MM.1S (cell line): ENCODE data around the gene SGMS1.

Source experiments
- DNase-seq: peaks from one replicate; pipeline ENCODE4 v3.0.0-alpha.2; 2015
- H2AFZ ChIP-seq: fragments of 300-600 bp; sonication (generic); 2 replicates; pipeline ENCODE4 v1.6.0; 2016; ENCODE audit warnings: antibody characterized with exemption, low read length
- H3F3A ChIP-seq: fragments of 300-600 bp; sonication (generic); 2 replicates; pipeline ENCODE4 v1.6.1; 2016; ENCODE audit warnings: mild to moderate bottlenecking, antibody characterized with exemption, low read length, moderate library complexity, mixed read lengths; ENCODE audit not compliant: insufficient read depth
- H3K27ac ChIP-seq: fragments of 300-600 bp; sonication (generic); 2 replicates; pipeline ENCODE4 v1.5.1; 2016; ENCODE audit warnings: mild to moderate bottlenecking, low read length
- H3K27me3 ChIP-seq: fragments of 300-600 bp; sonication (generic); replicated peaks from 2 replicates; pipeline ENCODE4 v1.6.0; 2016; ENCODE audit warnings: low read length; ENCODE audit not compliant: insufficient read depth
- H3K36me3 ChIP-seq: fragments of 300-600 bp; sonication (generic); replicated peaks from 2 replicates; pipeline ENCODE4 v1.6.1; 2016; ENCODE audit warnings: mild to moderate bottlenecking, low read length, mixed read lengths; ENCODE audit not compliant: insufficient read depth
- H3K4me1 ChIP-seq: fragments of 300-600 bp; sonication (generic); 2 replicates; pipeline ENCODE4 v1.6.1; 2016; ENCODE audit warnings: low read length, mixed read lengths
- H3K4me2 ChIP-seq: fragments of 300-600 bp; sonication (generic); 2 replicates; pipeline ENCODE4 v1.6.0; 2016; ENCODE audit warnings: low read depth, low read length
- H3K4me3 ChIP-seq: fragments of 300-600 bp; sonication (generic); 2 replicates; pipeline ENCODE4 v1.5.1; 2016; ENCODE audit warnings: low read length, mixed read lengths
- H3K79me2 ChIP-seq: fragments of 300-600 bp; sonication (generic); 2 replicates; pipeline ENCODE4 v1.6.1; 2016; ENCODE audit warnings: mixed run types, low read length, mixed read lengths
- H3K9ac ChIP-seq: fragments of 300-600 bp; sonication (generic); 2 replicates; pipeline ENCODE4 v1.6.1; 2016; ENCODE audit warnings: low read length, mixed read lengths
- H3K9me2 ChIP-seq: fragments of 300-600 bp; sonication (generic); replicated peaks from 2 replicates; pipeline ENCODE4 v1.6.1; 2016; ENCODE audit warnings: mild to moderate bottlenecking, low read length, mixed read lengths; ENCODE audit not compliant: insufficient read depth
- H3K9me3 ChIP-seq: fragments of 300-600 bp; sonication (generic); replicated peaks from 2 replicates; pipeline ENCODE4 v1.6.1; 2016; ENCODE audit warnings: mild to moderate bottlenecking, low read length, mixed read lengths; ENCODE audit not compliant: insufficient read depth
- H4K20me1 ChIP-seq: fragments of 300-600 bp; sonication (generic); 2 replicates; pipeline ENCODE4 v1.6.1; 2016; ENCODE audit warnings: mild to moderate bottlenecking, low read length, moderate library complexity, mixed read lengths; ENCODE audit not compliant: insufficient read depth
- EZH2 ChIP-seq: fragments of 300-600 bp; sonication (generic); optimal IDR thresholded peaks from 2 replicates; pipeline ENCODE3; 2017; ENCODE audit warnings: low read depth, mild to moderate bottlenecking, antibody characterized with exemption, low read length, mixed read lengths
- EZH2phosphoT487 ChIP-seq: fragments of 300-600 bp; sonication (generic); IDR thresholded peaks from 2 replicates; pipeline ENCODE4 v1.6.1; 2018; ENCODE audit warnings: antibody characterized with exemption, low read length
- TF ChIP-seq, protein P1 (sequence below): fragments of 300-600 bp; sonication (generic); IDR thresholded peaks from 2 replicates; pipeline ENCODE4 v1.5.1; 2016; ENCODE audit warnings: antibody characterized with exemption, low read length, mixed read lengths

SGMS1 gene

DNA sequence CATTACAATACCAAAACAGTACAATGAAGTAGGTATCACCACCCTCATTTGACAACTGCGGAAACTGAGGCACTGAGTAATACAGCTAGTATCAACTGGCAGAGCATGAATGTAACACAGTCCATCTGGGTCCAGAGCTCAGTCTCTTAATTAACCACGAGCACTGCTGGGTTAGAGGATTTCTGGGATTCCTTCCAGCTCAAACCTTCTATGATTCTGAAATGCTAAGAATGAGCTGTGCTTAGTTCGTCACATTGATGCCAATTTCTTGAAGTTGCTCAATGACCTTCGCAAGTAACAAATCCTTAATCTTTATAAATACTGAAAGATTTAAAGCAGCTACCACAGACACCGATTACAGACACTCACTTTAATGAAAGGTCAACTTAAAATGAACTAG, 62.5 kb downstream of the SGMS1 start:
- no peak overlapping the region for H3K27ac ChIP-seq

DNA sequence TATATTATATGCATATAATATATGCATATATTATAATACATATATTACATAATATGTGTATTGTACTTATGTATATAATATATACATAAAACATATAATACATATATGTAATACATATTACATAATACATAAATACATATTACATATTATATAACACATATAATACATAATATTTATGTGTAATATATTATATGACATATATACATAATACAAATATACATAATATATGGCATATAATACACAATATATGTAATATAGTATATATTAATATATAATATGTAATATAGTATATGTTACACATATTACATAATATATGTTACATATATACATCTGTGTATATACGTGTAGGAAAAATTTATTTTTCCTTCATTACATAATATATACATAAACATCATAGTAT, 63.4 kb downstream of the SGMS1 start:
- no peak overlapping the region for H3K4me3 ChIP-seq
- H3K27me3 ChIP-seq, result no peaks in the 10 kb centered on the region
- TF ChIP-seq EZH2 (no peak), EZH2phosphoT487 (no peak)
- TF ChIP-seq, protein P1, sequence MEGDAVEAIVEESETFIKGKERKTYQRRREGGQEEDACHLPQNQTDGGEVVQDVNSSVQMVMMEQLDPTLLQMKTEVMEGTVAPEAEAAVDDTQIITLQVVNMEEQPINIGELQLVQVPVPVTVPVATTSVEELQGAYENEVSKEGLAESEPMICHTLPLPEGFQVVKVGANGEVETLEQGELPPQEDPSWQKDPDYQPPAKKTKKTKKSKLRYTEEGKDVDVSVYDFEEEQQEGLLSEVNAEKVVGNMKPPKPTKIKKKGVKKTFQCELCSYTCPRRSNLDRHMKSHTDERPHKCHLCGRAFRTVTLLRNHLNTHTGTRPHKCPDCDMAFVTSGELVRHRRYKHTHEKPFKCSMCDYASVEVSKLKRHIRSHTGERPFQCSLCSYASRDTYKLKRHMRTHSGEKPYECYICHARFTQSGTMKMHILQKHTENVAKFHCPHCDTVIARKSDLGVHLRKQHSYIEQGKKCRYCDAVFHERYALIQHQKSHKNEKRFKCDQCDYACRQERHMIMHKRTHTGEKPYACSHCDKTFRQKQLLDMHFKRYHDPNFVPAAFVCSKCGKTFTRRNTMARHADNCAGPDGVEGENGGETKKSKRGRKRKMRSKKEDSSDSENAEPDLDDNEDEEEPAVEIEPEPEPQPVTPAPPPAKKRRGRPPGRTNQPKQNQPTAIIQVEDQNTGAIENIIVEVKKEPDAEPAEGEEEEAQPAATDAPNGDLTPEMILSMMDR, result no peak
- H3K9me2 ChIP-seq, result no peaks in the 10 kb centered on the region
- H3K79me2 ChIP-seq, result peaks cover 41% of the 10 kb centered on the region
- DNase-seq, result no peak
- no peak overlapping the region for H3K27ac ChIP-seq
- H4K20me1 ChIP-seq, result no peaks in the 10 kb centered on the region
- H3K9ac ChIP-seq, result no peak overlapping the region
- no peaks in the 10 kb centered on the region for H3K9me3 ChIP-seq
- H3K4me2 ChIP-seq, result no peak overlapping the region
- no peaks in the 10 kb centered on the region for H3F3A ChIP-seq
- H3K4me1 ChIP-seq, result no peaks in the 10 kb centered on the region
- H3K36me3 ChIP-seq, result no peaks in the 10 kb centered on the region
- H2AFZ ChIP-seq, result no peak overlapping the region

More for the DNA sequence above, 62.5 kb downstream of the SGMS1 start:
- Histone ChIP-seq H3K4me1 (no peaks in the 10 kb centered on the region), H3K9me3 (no peaks in the 10 kb centered on the region), H3K4me3 (no peak overlapping the region), H2AFZ (no peak overlapping the region), H3K79me2 (peaks cover 44% of the 10 kb centered on the region), H3K4me2 (no peak overlapping the region), H3K9ac (no peak overlapping the region), H4K20me1 (no peaks in the 10 kb centered on the region), H3K36me3 (no peaks in the 10 kb centered on the region), H3F3A (no peaks in the 10 kb centered on the region), H3K27me3 (no peaks in the 10 kb centered on the region), H3K9me2 (no peaks in the 10 kb centered on the region)
- TF ChIP-seq, protein P1, result no peak
- TF ChIP-seq EZH2 (no peak), EZH2phosphoT487 (no peak)
- no peak for DNase-seq

DNA sequence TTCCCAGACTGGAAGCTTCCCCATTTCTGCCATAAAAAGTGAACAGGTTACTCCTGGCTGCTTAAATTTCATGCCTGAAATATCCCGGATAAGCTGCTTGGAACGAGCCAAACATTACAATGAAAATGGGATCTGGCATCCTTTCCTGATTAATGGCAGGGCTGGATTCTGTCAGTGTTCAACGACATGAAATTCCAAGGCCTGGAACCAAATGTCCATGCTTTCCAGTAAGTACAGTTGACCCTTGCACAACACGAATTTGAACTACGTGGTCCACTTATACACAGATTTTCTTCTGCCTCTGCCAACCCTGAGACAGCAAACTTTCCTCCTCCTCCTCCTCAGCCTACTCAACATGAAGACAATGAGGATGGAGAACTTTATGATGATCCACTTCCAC, 65.4 kb downstream of the SGMS1 start:
- TF ChIP-seq, protein P1, result no peak
- TF ChIP-seq EZH2 (no peak), EZH2phosphoT487 (no peak)
- no peaks in the 10 kb centered on the region for H3K9me3 ChIP-seq
- H3K4me2 ChIP-seq, result no peak overlapping the region
- no peaks in the 10 kb centered on the region for H3K27me3 ChIP-seq
- no peak overlapping the region for H3K27ac ChIP-seq
- peaks cover 51% of the 10 kb centered on the region for H3K79me2 ChIP-seq
- H3K4me1 ChIP-seq, result no peaks in the 10 kb centered on the region
- no peak for DNase-seq
- no peak overlapping the region for H3K4me3 ChIP-seq
- no peak overlapping the region for H2AFZ ChIP-seq
- H3F3A ChIP-seq, result no peaks in the 10 kb centered on the region
- no peaks in the 10 kb centered on the region for H4K20me1 ChIP-seq
- no peaks in the 10 kb centered on the region for H3K36me3 ChIP-seq
- H3K9ac ChIP-seq, result no peak overlapping the region
- H3K9me2 ChIP-seq, result no peaks in the 10 kb centered on the region
